ENCODE results near the gene CYFIP1.
A peak's percentile ranks its signal among the peaks of the same experiment; 100 is the strongest.

The CYFIP1 gene

GRCh38 chr15:22885120-22885519 lies 95.0 kb downstream of the CYFIP1 start:
- Histone ChIP-seq H3K9me3 (ENCODE audit: control insufficient read depth, insufficient read depth, low read length) (no peaks in the 10 kb centered on the region), H3K27me3 (ENCODE audit: control insufficient read depth, low read length) (no peaks in the 10 kb centered on the region), H3K4me2 (ENCODE audit: low read length) (no peak overlapping the region), H3K27ac (ENCODE audit: low read depth, low read length) (no peak overlapping the region), H3K4me3 (ENCODE audit: low read length) (no peak overlapping the region), H3K79me2 (ENCODE audit: control insufficient read depth, low read length) (no peaks in the 10 kb centered on the region), H3K36me3 (ENCODE audit: control insufficient read depth, low read length) (no peaks in the 10 kb centered on the region), H3K4me1 (ENCODE audit: control insufficient read depth, low read length) (no peaks in the 10 kb centered on the region), H3K9me2 (replicated peaks; ENCODE audit: control insufficient read depth, low read length) (no peaks in the 10 kb centered on the region), H3F3A (ENCODE audit: control insufficient read depth, insufficient read depth) (no peaks in the 10 kb centered on the region), H4K20me1 (ENCODE audit: control insufficient read depth, insufficient read depth, low read depth, low read length) (no peaks in the 10 kb centered on the region)
- TF ChIP-seq CTCF (IDR thresholded peaks at IDR 0.05; ENCODE audit: low read depth, low read length, poor library complexity, severe bottlenecking): no peak
- TF ChIP-seq EZH2phosphoT487 (IDR thresholded peaks at IDR 0.05; ENCODE audit: borderline replicate concordance, low read length): no peak

DNA sequence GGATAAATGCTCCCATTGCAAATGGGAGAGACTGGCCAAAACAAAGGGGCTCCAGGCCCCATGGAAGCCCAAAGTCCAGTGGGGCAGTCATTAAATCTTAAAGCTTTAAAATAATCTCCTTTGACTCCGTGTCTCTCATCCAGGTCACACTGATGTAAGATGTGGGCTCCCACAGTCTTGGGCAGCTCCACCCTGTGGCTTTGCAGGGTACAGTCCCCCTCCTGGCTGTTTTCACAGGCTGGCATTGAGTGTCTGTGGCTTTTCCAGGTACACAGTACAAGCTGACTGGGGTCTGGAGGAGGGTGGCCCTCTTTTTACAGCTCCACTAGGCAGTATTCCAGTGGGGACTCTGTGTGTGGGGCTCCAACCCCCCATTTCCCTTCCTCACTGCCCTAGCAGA lies 95.8 kb downstream of the CYFIP1 start:
- no peaks in the 10 kb centered on the region for H3K27me3 ChIP-seq (ENCODE audit: control insufficient read depth, low read length)
- no peaks in the 10 kb centered on the region for H3K4me1 ChIP-seq (ENCODE audit: control insufficient read depth, low read length)

GRCh38 chr15:22883196-22883595 lies 97.0 kb downstream of the CYFIP1 start:
- Histone ChIP-seq H3K27ac (ENCODE audit: low read depth, low read length) (no peak overlapping the region), H4K20me1 (ENCODE audit: control insufficient read depth, insufficient read depth, low read depth, low read length) (no peaks in the 10 kb centered on the region), H3K9me2 (replicated peaks; ENCODE audit: control insufficient read depth, low read length) (no peaks in the 10 kb centered on the region), H3K4me1 (ENCODE audit: control insufficient read depth, low read length) (no peaks in the 10 kb centered on the region), H3K4me2 (ENCODE audit: low read length) (no peak overlapping the region), H3K27me3 (ENCODE audit: control insufficient read depth, low read length) (no peaks in the 10 kb centered on the region), H3K79me2 (ENCODE audit: control insufficient read depth, low read length) (no peaks in the 10 kb centered on the region), H3K4me3 (ENCODE audit: low read length) (no peak overlapping the region), H3K36me3 (ENCODE audit: control insufficient read depth, low read length) (no peaks in the 10 kb centered on the region), H3K9me3 (ENCODE audit: control insufficient read depth, insufficient read depth, low read length) (no peaks in the 10 kb centered on the region), H3F3A (ENCODE audit: control insufficient read depth, insufficient read depth) (no peaks in the 10 kb centered on the region)
- no peak for TF ChIP-seq CTCF (IDR thresholded peaks at IDR 0.05; ENCODE audit: low read depth, low read length, poor library complexity, severe bottlenecking)
- no peak for TF ChIP-seq EZH2phosphoT487 (IDR thresholded peaks at IDR 0.05; ENCODE audit: borderline replicate concordance, low read length)

More for the DNA sequence above, 95.8 kb downstream of the CYFIP1 start:
- H3K36me3 ChIP-seq (ENCODE audit: control insufficient read depth, low read length): no peaks in the 10 kb centered on the region
- H3K27ac ChIP-seq (ENCODE audit: low read depth, low read length): no peak overlapping the region
- H3K9me3 ChIP-seq (ENCODE audit: control insufficient read depth, insufficient read depth, low read length): no peaks in the 10 kb centered on the region
- TF ChIP-seq EZH2phosphoT487 (IDR thresholded peaks at IDR 0.05; ENCODE audit: borderline replicate concordance, low read length) (no peak), CTCF (IDR thresholded peaks at IDR 0.05; ENCODE audit: low read depth, low read length, poor library complexity, severe bottlenecking) (peak; percentile 51)
- no peaks in the 10 kb centered on the region for H3K9me2 ChIP-seq (replicated peaks; ENCODE audit: control insufficient read depth, low read length)
- H3F3A ChIP-seq (ENCODE audit: control insufficient read depth, insufficient read depth): no peaks in the 10 kb centered on the region
- H3K4me3 ChIP-seq (ENCODE audit: low read length): no peak overlapping the region
- no peaks in the 10 kb centered on the region for H3K79me2 ChIP-seq (ENCODE audit: control insufficient read depth, low read length)
- no peak overlapping the region for H3K4me2 ChIP-seq (ENCODE audit: low read length)
- no peaks in the 10 kb centered on the region for H4K20me1 ChIP-seq (ENCODE audit: control insufficient read depth, insufficient read depth, low read depth, low read length)

Data from DOHH2 (cell line).